DOHH2 (cell line): ENCODE data around the gene CUL9.

Source experiments
- H3F3A ChIP-seq: fragments of 200-600 bp; sonication (generic), shearing (Covaris generic); 2 replicates; pipeline ENCODE4 v1.6.0; 2016; ENCODE audit warnings: antibody characterized with exemption, mild to moderate bottlenecking; ENCODE audit not compliant: control insufficient read depth, insufficient read depth
- H3K27ac ChIP-seq: fragments of 200-600 bp; sonication (generic); 2 replicates; pipeline ENCODE4 v1.5.1; 2014; ENCODE audit warnings: low read depth, mild to moderate bottlenecking, low read length, moderate library complexity
- H3K27me3 ChIP-seq: fragments of 200-600 bp; sonication (generic); 2 replicates; pipeline ENCODE4 v1.6.1; 2014; ENCODE audit warnings: mild to moderate bottlenecking, low read length, mixed read lengths; ENCODE audit not compliant: control insufficient read depth
- H3K36me3 ChIP-seq: fragments of 200-600 bp; sonication (generic); 2 replicates; pipeline ENCODE4 v1.6.1; 2014; ENCODE audit warnings: mild to moderate bottlenecking, low read length, moderate library complexity, mixed read lengths; ENCODE audit not compliant: control insufficient read depth
- H3K4me1 ChIP-seq: fragments of 200-600 bp; sonication (generic); 2 replicates; pipeline ENCODE4 v1.6.1; 2014; ENCODE audit warnings: mild to moderate bottlenecking, low read length, mixed read lengths; ENCODE audit not compliant: control insufficient read depth
- H3K4me2 ChIP-seq: fragments of 200-600 bp; sonication (generic); 2 replicates; pipeline ENCODE4 v1.6.0; 2014; ENCODE audit warnings: mild to moderate bottlenecking, low read length, moderate library complexity
- H3K4me3 ChIP-seq: fragments of 200-600 bp; sonication (generic); 2 replicates; pipeline ENCODE4 v1.5.1; 2014; ENCODE audit warnings: mild to moderate bottlenecking, low read length, mixed read lengths
- H3K79me2 ChIP-seq: fragments of 200-600 bp; sonication (generic); 2 replicates; pipeline ENCODE4 v1.6.1; 2014; ENCODE audit warnings: mild to moderate bottlenecking, low read length, mixed read lengths; ENCODE audit not compliant: control insufficient read depth
- H3K9me2 ChIP-seq: fragments of 200-600 bp; sonication (generic); replicated peaks from 2 replicates; pipeline ENCODE4 v1.6.1; 2014; ENCODE audit warnings: mild to moderate bottlenecking, low read length, mixed read lengths; ENCODE audit not compliant: control insufficient read depth
- H3K9me3 ChIP-seq: fragments of 200-600 bp; sonication (generic); 2 replicates; pipeline ENCODE4 v1.6.1; 2014; ENCODE audit warnings: antibody characterized with exemption, low read length, mixed read lengths; ENCODE audit not compliant: control insufficient read depth, insufficient read depth
- H4K20me1 ChIP-seq: fragments of 200-600 bp; sonication (generic); 2 replicates; pipeline ENCODE4 v1.6.0; 2014; ENCODE audit warnings: low read depth, mild to moderate bottlenecking, antibody characterized with exemption, low read length, moderate library complexity; ENCODE audit not compliant: control insufficient read depth, insufficient read depth
- EZH2phosphoT487 ChIP-seq: fragments of 200-600 bp; sonication (generic); IDR thresholded peaks from 2 replicates; pipeline ENCODE4 v1.6.1; 2017; ENCODE audit warnings: borderline replicate concordance, mild to moderate bottlenecking, antibody characterized with exemption, low read length, moderate library complexity, mixed read lengths
- TF ChIP-seq, protein P1 (sequence below): fragments of 200-600 bp; sonication (generic); IDR thresholded peaks from one replicate; pipeline ENCODE4 v1.5.1; 2014; ENCODE audit warnings: antibody characterized with exemption, mild to moderate bottlenecking, low read depth, low read length; ENCODE audit not compliant: poor library complexity, severe bottlenecking

Gene CUL9

DNA sequence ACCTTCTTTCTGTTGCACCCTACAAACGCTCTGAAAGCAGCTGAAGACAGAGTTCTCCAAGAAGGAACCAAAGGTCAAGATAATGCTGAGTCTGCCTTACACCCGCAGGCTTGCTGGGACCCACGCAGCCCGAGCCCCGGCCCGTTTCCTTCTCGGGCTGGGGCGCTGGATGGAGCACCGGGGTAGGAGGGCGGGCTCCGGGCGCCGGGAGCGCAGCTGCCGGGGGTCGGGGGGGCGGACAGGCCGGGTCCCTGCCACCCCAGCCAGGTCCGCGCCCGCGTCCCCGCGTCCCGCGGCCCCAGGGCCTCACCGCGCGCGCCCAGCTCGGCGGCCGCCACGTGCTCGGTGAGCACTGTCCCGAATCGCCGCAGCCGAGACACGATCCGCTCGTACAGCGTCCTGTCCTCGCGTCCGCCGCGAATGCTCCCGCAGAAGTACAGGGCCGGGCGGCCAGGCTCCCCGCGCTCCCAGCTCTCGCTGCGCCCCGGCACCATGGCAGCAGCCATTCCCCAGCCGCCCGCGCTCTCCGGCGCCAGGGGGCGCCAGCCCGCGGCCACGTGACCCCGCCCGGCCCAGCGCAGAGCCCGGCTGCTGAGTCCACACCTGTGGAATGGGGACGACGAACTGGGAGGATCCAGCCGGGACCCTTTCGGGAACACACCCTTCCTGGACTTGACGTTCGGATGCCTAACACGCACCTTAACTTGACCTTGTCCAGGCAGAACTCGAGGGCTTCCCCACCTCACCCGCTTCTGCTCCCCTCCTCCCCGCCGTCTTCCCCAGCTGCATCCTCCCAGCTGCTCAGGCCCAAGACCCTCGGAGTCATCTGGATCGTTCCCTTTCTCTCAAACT, 47.2 kb downstream of the CUL9 start, which contains the start of gene DNPH1:
Gene DNPH1 (minus strand): TSS at position 531 of the 852 bp plus-strand sequence. CDS start 25 bp downstream, at position 506.
- Histone ChIP-seq H3K4me2 (peak within 1 kb of the TSS; percentile 87), H3K27me3 (no peaks in the 10 kb centered on the region), H3K36me3 (peaks cover 27% of the 10 kb centered on the region), H3K79me2 (peaks cover 38% of the 10 kb centered on the region), H3K9me2 (no peaks in the 10 kb centered on the region), H3K27ac (peak within 1 kb of the TSS; percentile 28), H3F3A (peaks cover 10% of the 10 kb centered on the region; the same call in 1 of the 2 replicates), H3K4me3 (peak within 1 kb of the TSS; percentile 78), H3K9me3 (no peaks in the 10 kb centered on the region), H4K20me1 (no peaks in the 10 kb centered on the region), H3K4me1 (peaks cover 51% of the 10 kb centered on the region)
- TF ChIP-seq EZH2phosphoT487: no peak
- TF ChIP-seq, protein P1, sequence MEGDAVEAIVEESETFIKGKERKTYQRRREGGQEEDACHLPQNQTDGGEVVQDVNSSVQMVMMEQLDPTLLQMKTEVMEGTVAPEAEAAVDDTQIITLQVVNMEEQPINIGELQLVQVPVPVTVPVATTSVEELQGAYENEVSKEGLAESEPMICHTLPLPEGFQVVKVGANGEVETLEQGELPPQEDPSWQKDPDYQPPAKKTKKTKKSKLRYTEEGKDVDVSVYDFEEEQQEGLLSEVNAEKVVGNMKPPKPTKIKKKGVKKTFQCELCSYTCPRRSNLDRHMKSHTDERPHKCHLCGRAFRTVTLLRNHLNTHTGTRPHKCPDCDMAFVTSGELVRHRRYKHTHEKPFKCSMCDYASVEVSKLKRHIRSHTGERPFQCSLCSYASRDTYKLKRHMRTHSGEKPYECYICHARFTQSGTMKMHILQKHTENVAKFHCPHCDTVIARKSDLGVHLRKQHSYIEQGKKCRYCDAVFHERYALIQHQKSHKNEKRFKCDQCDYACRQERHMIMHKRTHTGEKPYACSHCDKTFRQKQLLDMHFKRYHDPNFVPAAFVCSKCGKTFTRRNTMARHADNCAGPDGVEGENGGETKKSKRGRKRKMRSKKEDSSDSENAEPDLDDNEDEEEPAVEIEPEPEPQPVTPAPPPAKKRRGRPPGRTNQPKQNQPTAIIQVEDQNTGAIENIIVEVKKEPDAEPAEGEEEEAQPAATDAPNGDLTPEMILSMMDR: peak; percentile 84

DNA sequence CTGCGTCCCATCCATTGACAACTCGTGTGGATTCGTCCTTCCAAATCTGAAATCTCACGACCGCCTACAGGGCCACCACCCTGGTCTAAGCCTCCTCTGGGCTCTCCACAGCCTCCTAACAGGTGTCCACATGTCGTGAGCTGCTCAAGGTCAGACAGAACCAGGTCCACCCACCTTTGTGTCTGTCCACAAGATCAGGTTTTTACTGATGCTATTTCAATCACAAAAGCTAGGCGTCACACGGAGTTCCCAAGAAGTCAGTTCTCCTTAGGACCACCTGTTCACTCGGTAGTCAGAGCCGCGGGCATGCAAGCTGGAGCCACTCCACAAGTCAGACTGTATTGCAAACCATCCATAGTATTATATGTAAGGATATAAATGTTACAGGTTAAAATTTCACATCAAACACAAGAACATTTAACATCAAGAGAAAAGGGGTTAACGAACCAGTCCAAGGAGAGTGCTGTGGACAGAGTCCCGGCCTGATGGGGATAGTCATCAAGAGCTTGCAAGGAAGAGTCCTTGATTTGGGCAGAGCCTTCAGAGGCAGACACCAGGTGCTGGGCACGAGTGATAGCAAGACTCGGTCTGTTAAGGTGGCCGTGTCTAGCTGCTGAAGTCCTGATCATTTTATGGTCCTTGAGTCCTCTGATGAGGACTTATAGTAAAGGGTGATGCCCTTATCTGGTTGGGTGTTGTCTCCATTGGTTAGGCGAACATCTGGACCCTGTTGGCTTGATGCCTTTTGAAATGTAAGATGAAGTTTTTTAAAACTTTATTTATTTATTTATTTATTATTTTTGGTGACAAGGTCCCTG, 48.0 kb downstream of the CUL9 start:
- peak overlapping the region; percentile 78 for H3K4me3 ChIP-seq

DNA sequence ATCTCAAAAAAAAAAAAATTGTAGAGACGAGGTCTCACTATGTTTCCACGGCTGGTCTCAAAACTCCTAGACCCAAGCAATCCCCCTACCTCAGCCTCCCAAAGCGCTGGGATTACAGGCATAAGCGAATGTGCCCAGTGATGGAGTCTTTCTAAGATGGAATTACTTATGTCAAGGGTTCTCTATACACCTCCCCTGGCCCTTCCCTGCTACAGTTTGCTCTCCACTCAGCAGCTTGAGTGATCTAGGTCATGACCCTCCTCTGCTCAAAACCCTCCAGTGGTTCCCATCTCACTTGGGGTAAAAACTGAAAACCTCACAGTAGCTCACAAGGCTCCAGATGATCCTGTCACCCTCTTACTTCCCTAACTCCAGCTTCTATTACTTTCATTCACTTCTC, 49.1 kb downstream of the CUL9 start:
- H3K9me2 ChIP-seq: no peaks in the 10 kb centered on the region

More for the DNA sequence above, 48.0 kb downstream of the CUL9 start:
- no peaks in the 10 kb centered on the region for H3K9me3 ChIP-seq
- H3K36me3 ChIP-seq: peaks cover 27% of the 10 kb centered on the region
- H4K20me1 ChIP-seq: no peaks in the 10 kb centered on the region
- H3K27ac ChIP-seq: no peak overlapping the region
- no peaks in the 10 kb centered on the region for H3K9me2 ChIP-seq
- H3K4me2 ChIP-seq: peak overlapping the region; percentile 87
- TF ChIP-seq, protein P1: no peak
- TF ChIP-seq EZH2phosphoT487: no peak
- H3K79me2 ChIP-seq: peaks cover 38% of the 10 kb centered on the region
- H3F3A ChIP-seq: peaks cover 5% of the 10 kb centered on the region; the same call in 1 of the 2 replicates
- H3K4me1 ChIP-seq: peaks cover 43% of the 10 kb centered on the region
- no peaks in the 10 kb centered on the region for H3K27me3 ChIP-seq

More for the DNA sequence above, 49.1 kb downstream of the CUL9 start:
- Histone ChIP-seq H3K36me3 (peaks cover 17% of the 10 kb centered on the region), H3K27ac (no peak overlapping the region), H3K4me3 (no peak overlapping the region), H3K4me1 (peaks cover 33% of the 10 kb centered on the region), H4K20me1 (no peaks in the 10 kb centered on the region), H3K4me2 (no peak overlapping the region), H3F3A (no peaks in the 10 kb centered on the region), H3K79me2 (peaks cover 32% of the 10 kb centered on the region), H3K9me3 (no peaks in the 10 kb centered on the region), H3K27me3 (peaks cover 2% of the 10 kb centered on the region; the same call in 1 of the 2 replicates)
- TF ChIP-seq EZH2phosphoT487: no peak
- TF ChIP-seq, protein P1: no peak
